SK-N-SH treated with all-trans-retinoic acid at 6 μM for 48 hours (cell line): ENCODE data around the gene NSA2.

ENCODE experiments used
- ATAC-seq: fragments of 200-7000 bp; cut with Tn5 transposase; 3 replicates; pipeline ENCODE4 v1.9.1; 2020; ENCODE audit warnings: mild to moderate bottlenecking, moderate library complexity
- CSDC2 ChIP-seq: fragments of 250-450 bp; sonication (Bioruptor Pico); IDR thresholded peaks from 2 replicates; pipeline ENCODE4 v1.5.0; 2020; ENCODE audit warnings: mild to moderate bottlenecking, moderate library complexity
- ESRRG ChIP-seq: fragments of 250-450 bp; sonication (Bioruptor Pico); IDR thresholded peaks from 2 replicates; pipeline ENCODE4 v1.6.1; 2021; ENCODE audit warnings: mild to moderate bottlenecking
- GLIS3 ChIP-seq: fragments of 250-450 bp; sonication (Bioruptor Pico); IDR thresholded peaks from 2 replicates; pipeline ENCODE4 v1.5.0; 2020; ENCODE audit warnings: mild to moderate bottlenecking, moderate library complexity
- ISL1 ChIP-seq: fragments of 250-450 bp; sonication (Bioruptor Pico); IDR thresholded peaks from 2 replicates; pipeline ENCODE4 v2.1.2; 2022; ENCODE audit warnings: mild to moderate bottlenecking, moderate library complexity
- SNAI2 ChIP-seq: fragments of 250-450 bp; sonication (Bioruptor Pico); IDR thresholded peaks from 2 replicates; pipeline ENCODE4 v1.5.0; 2020; ENCODE audit warnings: mild to moderate bottlenecking, moderate library complexity
- TCF4 ChIP-seq: fragments of 250-450 bp; sonication (Bioruptor Pico); IDR thresholded peaks from 2 replicates; pipeline ENCODE4 v1.8.0; 2021; ENCODE audit warnings: mild to moderate bottlenecking, moderate library complexity, borderline replicate concordance
- ZC3H10 ChIP-seq: fragments of 250-450 bp; sonication (Bioruptor Pico); IDR thresholded peaks from 2 replicates; pipeline ENCODE4 v1.5.1; 2021; ENCODE audit warnings: mild to moderate bottlenecking, moderate library complexity
- ZFP3 ChIP-seq: fragments of 250-450 bp; sonication (Bioruptor Pico); IDR thresholded peaks from 2 replicates; pipeline ENCODE4 v1.5.0; 2020; ENCODE audit warnings: mild to moderate bottlenecking, moderate library complexity
- ZFP30 ChIP-seq: fragments of 450-650 bp; formaldehyde crosslinking; IDR thresholded peaks from 2 replicates; pipeline ENCODE4 v1.5.0; 2022; ENCODE audit warnings: mild to moderate bottlenecking, moderate library complexity
- ZNF70 ChIP-seq: fragments of 450-650 bp; formaldehyde crosslinking; IDR thresholded peaks from 2 replicates; pipeline ENCODE4 v1.5.0; 2020; ENCODE audit warnings: mild to moderate bottlenecking, moderate library complexity
- TF ChIP-seq, protein P1 (sequence below): fragments of 250-450 bp; sonication (Bioruptor Pico); IDR thresholded peaks from 2 replicates; pipeline ENCODE4 v1.5.1; 2021; ENCODE audit warnings: mild to moderate bottlenecking, moderate library complexity
- TF ChIP-seq, protein P2 (sequence below): fragments of 250-450 bp; sonication (Bioruptor Pico); IDR thresholded peaks from 2 replicates; pipeline ENCODE4 v1.5.1; 2020; ENCODE audit warnings: low read depth, mild to moderate bottlenecking, moderate library complexity
- TF ChIP-seq, protein P3 (sequence below): fragments of 250-450 bp; sonication (Bioruptor Pico); IDR thresholded peaks from 2 replicates; pipeline ENCODE4 v1.8.0; 2020; ENCODE audit warnings: mild to moderate bottlenecking, moderate library complexity, borderline replicate concordance
- TF ChIP-seq, protein P4 (sequence below): fragments of 250-450 bp; sonication (Bioruptor Pico); IDR thresholded peaks from 2 replicates; pipeline ENCODE4 v1.5.0; 2020; ENCODE audit warnings: mild to moderate bottlenecking, moderate library complexity

Gene NSA2

DNA sequence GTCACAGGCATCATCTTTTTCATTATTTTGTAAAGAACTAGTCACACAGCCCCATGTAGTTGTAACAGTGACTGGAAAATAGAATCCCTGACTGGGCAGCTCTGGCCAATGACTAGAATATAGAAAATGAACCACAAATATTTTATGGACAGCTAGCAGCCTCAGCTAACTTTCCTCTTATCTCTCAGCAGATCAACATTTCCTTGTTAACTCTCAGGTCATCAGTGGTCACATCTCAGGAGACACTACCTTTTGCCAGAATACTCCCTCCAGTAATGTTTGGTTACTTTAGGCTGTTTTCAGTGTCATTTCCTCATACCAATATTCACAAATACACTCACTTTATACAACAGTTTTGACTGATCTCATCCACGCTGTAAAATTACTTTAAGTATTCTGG is 55.2 kb downstream of the NSA2 start:
- ATAC-seq = no peak
- TF ChIP-seq ESRRG (CRISPR knock-in tag) (no peak), ZFP30 (CRISPR knock-in tag) (no peak), ZFP3 (CRISPR knock-in tag) (no peak), ZC3H10 (CRISPR knock-in tag) (no peak), TCF4 (CRISPR knock-in tag) (no peak), GLIS3 (no peak), ISL1 (CRISPR knock-in tag) (no peak)
- TF ChIP-seq, protein P1, sequence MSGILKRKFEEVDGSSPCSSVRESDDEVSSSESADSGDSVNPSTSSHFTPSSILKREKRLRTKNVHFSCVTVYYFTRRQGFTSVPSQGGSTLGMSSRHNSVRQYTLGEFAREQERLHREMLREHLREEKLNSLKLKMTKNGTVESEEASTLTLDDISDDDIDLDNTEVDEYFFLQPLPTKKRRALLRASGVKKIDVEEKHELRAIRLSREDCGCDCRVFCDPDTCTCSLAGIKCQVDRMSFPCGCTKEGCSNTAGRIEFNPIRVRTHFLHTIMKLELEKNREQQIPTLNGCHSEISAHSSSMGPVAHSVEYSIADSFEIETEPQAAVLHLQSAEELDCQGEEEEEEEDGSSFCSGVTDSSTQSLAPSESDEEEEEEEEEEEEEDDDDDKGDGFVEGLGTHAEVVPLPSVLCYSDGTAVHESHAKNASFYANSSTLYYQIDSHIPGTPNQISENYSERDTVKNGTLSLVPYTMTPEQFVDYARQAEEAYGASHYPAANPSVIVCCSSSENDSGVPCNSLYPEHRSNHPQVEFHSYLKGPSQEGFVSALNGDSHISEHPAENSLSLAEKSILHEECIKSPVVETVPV = no peak
- TF ChIP-seq, protein P2, sequence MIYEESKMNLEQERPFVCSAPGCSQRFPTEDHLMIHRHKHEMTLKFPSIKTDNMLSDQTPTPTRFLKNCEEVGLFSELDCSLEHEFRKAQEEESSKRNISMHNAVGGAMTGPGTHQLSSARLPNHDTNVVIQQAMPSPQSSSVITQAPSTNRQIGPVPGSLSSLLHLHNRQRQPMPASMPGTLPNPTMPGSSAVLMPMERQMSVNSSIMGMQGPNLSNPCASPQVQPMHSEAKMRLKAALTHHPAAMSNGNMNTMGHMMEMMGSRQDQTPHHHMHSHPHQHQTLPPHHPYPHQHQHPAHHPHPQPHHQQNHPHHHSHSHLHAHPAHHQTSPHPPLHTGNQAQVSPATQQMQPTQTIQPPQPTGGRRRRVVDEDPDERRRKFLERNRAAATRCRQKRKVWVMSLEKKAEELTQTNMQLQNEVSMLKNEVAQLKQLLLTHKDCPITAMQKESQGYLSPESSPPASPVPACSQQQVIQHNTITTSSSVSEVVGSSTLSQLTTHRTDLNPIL (CRISPR knock-in tag) = no peak

DNA sequence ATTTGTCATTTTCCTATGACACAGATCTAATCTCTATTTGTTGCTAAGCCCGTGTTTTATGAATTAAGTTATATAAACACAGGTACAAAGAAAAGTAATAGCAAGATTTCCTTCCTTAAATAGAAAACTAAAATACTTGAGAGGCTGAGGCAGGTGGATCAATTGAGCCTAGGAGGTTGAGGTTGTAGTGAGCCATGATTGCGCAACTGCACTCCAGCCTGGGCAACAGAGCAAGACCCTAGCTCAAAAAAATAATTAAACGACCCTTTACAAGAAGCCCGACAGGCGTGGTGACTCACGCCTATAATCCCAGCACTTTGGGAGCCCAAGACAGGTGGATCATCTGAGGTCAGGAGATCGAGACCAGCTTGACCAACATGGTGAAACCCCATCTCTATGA is 62.4 kb downstream of the NSA2 start:
- ATAC-seq = no peak
- TF ChIP-seq CSDC2 (CRISPR knock-in tag) (no peak), ZFP30 (CRISPR knock-in tag) (no peak), ZNF70 (no peak), TCF4 (CRISPR knock-in tag) (no peak), SNAI2 (CRISPR knock-in tag) (no peak)
- TF ChIP-seq, protein P2 (CRISPR knock-in tag) = no peak
- TF ChIP-seq, protein P1 = no peak
- TF ChIP-seq, protein P3, sequence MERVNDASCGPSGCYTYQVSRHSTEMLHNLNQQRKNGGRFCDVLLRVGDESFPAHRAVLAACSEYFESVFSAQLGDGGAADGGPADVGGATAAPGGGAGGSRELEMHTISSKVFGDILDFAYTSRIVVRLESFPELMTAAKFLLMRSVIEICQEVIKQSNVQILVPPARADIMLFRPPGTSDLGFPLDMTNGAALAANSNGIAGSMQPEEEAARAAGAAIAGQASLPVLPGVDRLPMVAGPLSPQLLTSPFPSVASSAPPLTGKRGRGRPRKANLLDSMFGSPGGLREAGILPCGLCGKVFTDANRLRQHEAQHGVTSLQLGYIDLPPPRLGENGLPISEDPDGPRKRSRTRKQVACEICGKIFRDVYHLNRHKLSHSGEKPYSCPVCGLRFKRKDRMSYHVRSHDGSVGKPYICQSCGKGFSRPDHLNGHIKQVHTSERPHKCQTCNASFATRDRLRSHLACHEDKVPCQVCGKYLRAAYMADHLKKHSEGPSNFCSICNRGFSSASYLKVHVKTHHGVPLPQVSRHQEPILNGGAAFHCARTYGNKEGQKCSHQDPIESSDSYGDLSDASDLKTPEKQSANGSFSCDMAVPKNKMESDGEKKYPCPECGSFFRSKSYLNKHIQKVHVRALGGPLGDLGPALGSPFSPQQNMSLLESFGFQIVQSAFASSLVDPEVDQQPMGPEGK (CRISPR knock-in tag) = no peak
- TF ChIP-seq, protein P4, sequence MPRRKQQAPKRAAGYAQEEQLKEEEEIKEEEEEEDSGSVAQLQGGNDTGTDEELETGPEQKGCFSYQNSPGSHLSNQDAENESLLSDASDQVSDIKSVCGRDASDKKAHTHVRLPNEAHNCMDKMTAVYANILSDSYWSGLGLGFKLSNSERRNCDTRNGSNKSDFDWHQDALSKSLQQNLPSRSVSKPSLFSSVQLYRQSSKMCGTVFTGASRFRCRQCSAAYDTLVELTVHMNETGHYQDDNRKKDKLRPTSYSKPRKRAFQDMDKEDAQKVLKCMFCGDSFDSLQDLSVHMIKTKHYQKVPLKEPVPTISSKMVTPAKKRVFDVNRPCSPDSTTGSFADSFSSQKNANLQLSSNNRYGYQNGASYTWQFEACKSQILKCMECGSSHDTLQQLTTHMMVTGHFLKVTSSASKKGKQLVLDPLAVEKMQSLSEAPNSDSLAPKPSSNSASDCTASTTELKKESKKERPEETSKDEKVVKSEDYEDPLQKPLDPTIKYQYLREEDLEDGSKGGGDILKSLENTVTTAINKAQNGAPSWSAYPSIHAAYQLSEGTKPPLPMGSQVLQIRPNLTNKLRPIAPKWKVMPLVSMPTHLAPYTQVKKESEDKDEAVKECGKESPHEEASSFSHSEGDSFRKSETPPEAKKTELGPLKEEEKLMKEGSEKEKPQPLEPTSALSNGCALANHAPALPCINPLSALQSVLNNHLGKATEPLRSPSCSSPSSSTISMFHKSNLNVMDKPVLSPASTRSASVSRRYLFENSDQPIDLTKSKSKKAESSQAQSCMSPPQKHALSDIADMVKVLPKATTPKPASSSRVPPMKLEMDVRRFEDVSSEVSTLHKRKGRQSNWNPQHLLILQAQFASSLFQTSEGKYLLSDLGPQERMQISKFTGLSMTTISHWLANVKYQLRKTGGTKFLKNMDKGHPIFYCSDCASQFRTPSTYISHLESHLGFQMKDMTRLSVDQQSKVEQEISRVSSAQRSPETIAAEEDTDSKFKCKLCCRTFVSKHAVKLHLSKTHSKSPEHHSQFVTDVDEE = no peak
